Right lung (tissue), 5 donors: Measurements from ENCODE around the gene C15orf40. TPM values are rescaled to one million over a fixed set of nuclear protein-coding genes. Genes with fewer than 3 reads are reported as not detected.
"Not testable (repeated sequence)": the region's sequence is repeated elsewhere in the genome, so short reads cannot be mapped to it uniquely, and the experiment has no call there.

Experiments
- DNase-seq, 2 donors: peaks; one replicate each; pipeline ENCODE4 v3.0.0-alpha.2; 2013
- polyA plus RNA-seq, 5 donors: library from polyadenylated mRNA; unstranded; fragments of 120-200 nt; gene quantifications; one replicate each; pipeline versions ENCODE4 v1.2.1 to v1.2.3, GENCODE V29; 2013; ENCODE audit warnings: inconsistent platforms in 1 of 5, low replicate concordance in 1 of 5; ENCODE audit not compliant: insufficient read length in 5 of 5, insufficient read depth in 1 of 5

Gene C15orf40
- polyA plus RNA-seq, 5 donors = 17.5 to 24.4 (median 22.8) TPM

DNA sequence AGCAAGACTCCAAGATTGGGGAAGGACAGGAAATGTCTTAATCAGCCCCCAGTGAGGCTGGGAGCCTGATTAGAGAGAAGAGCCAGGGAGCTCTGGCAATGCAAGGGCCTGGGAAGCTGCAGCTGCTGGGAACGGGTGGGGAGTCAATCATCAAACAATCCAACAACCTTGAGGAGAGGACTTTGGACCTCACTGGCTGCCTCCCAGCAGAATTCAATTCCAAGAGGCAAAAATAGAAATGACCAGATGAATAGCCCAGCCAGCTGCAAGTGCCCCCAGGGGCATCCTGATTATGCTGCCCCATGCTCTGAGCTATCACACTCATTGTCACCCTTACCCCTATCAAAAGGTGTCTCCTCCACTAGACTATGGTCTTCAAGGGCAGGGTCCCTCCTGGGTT is 52.8 kb downstream of the C15orf40 start:
- no peak for DNase-seq

GRCh38 chr15:82952158-82953081 is 59.0 kb downstream of the C15orf40 start, which contains the start of gene HOMER2:
Gene HOMER2 (minus strand): TSS chr15:82952720. CDS start chr15:82952535, 185 bp downstream.
- peak in 1 of 2 donors; percentile 31 for DNase-seq

- DNase-seq = no peak
Observed at GRCh38 chr15:82951472-82952157, 59.8 kb downstream of the C15orf40 start.

DNA sequence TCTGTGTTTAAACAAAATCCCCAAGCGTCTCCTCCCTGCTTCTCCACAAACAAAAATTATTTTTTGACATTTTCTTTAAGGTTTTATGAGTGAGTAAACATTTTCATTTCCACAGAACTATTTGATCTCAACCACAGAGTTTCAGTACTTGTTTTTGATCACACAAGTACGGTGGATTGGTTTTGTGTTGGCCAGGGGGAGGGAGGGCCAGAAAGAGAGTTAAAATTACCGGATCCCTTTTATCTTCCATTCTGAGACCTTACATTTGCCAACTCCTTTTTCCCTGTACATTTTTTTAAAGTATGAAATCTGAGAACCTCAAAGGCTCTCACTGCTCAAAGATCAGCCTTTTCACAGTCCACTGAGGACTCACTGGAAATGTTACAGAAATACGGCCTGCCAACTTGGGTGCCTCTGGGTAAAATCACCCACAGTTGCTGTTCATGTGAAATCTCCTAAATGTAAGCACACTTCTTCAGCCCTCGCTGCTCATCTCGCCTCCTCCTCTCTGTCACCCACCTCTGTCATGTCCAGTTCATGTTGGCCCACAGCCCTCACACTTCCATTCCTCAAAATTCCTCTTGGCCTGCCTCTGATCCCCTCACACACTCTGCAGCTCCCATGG is 60.6 kb downstream of the C15orf40 start:
- DNase-seq = no peak

DNA sequence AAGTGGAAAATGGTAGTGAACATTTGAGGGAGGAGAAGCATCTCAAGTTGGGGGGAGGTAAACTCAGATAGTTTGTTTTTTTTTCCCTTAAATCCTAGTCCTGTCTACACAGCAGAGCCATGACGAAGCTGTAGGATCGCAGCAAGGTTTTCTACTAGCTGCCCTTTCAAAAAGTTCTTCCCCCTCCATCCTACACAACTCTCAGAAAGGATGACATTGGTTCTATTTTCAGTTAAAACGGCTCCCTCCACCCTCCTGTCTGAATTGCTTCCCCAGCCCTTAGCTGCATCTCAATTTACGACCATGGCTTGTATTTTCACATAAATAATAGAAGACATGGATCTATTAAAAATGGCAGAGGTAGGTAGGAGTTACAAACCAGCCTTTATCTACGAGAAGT is 61.1 kb downstream of the C15orf40 start:
- DNase-seq = no peak

DNA sequence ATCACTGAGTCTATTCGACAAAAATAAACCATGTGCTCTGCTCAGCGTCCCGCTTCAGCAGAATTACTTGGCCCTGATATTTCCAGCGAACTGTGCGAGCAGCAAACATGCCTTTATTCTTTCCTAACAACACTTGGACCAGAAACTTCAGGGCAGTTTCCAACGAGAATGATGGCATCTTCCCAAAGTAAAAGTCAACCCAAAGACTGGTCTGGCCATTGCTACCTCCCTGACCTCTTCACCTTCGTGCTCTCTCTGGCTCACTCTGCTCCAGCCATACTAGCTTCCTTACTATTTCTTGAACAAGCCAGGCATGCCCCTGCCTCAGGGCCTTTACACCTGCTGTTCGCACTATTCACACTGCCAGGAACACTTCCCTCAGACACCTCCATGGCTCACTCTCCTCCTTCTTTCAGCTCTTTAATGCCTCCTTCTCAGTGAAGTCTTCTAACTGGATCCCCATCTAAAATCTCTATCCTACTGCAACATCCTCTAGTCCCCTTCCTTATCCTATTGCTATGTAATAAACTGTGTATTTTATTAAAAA is 65.2 kb downstream of the C15orf40 start:
- DNase-seq = no peak

DNA sequence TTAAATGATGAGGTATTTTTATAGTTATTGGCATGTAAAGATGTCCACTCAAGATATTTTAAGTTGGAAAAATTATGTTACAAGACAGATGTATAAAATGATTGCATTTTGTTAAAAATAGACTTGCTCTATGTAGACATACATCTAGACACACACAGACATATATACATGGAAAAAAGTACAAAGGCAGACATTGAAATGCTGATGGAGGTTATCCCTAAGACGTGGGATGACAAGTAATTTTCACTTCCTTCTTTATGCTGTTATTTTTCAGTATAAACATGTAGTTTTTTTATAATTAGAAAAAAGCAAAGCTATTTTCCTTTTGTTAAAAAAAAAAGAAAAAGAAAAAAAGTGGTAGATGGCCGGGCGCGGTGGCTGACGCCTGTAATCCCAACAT is 66.1 kb downstream of the C15orf40 start:
- DNase-seq = no peak

DNA sequence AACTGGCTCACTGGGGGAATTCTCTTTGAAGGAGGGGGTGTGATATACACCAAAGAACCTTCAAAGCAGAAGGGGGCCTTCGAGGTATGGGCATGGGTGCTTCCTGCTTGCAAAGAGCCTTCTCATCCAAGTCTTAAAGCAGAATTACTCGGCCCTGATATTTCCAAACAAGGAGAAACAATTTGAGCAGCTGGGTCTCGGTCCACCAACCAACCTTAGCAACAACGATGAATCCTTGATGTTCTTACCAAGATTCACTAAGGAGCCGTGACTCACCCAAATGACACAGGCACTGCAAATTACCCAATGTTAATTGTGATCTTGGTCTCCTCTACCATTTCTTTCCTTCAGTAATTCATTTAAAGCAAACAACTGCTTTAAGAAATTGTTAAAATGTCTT is 66.6 kb downstream of the C15orf40 start:
- no peak for DNase-seq

DNA sequence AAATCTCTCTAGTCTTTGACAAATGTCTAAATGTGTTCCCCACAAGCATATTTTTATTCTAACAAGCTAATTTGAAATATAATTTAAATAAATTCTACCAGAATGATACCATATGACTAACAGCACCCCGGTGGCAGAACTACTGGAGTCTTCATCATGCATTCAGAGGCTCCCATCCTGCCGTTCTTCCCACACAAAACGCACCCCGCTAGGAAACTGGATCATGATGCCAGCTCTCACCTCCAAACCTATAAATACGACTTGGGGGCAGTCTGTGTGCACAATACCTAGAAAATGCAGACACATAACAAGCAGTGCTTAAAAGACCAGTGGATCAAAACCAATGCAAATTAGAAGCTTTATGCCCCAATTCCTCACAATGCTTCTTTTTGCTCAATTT is 67.4 kb downstream of the C15orf40 start:
- DNase-seq = no peak

GRCh38 chr15:82943176-82943575 is 68.3 kb downstream of the C15orf40 start:
- DNase-seq = no peak

GRCh38 chr15:82942691-82943090 is 68.7 kb downstream of the C15orf40 start:
- DNase-seq = peak; percentile 45 to 53

- DNase-seq = not testable (repeated sequence)
Observed at GRCh38 chr15:82939678-82940077, 71.8 kb downstream of the C15orf40 start.

Other genes with a start within 250 kb of the C15orf40 start
- 1 to 10 TPM in 1 of 5 donors, under 1 TPM in 4; 0.24 to 1.9 (median 0.31) TPM for gene FSD2, start 205.6 kb downstream of the C15orf40 start, polyA plus RNA-seq
- 10 to 100 TPM in 4 of 5 donors, 1 to 10 TPM in 1; 10.0 to 13.6 (median 12.5) TPM for gene WHAMM, start 202.0 kb downstream of the C15orf40 start, polyA plus RNA-seq
- 10 to 100 TPM; 14.7 to 23.0 (median 19.1) TPM for gene HOMER2, start 58.9 kb downstream of the C15orf40 start, polyA plus RNA-seq
- 10 to 100 TPM; 31.8 to 39.7 (median 33.7) TPM for gene RAMAC, start 25.4 kb downstream of the C15orf40 start, polyA plus RNA-seq
- gene BTBD1, start 55.6 kb upstream of the C15orf40 start, polyA plus RNA-seq = 10 to 100 TPM; 56.9 to 77.3 (median 66.1) TPM
- gene TM6SF1, start 96.0 kb upstream of the C15orf40 start, polyA plus RNA-seq = 1 to 10 TPM; 2.7 to 5.0 (median 3.7) TPM
- 100 to 1,000 TPM in 3 of 5 donors, 10 to 100 TPM in 2; 80.7 to 117 (median 101) TPM for gene HDGFL3, start 196.2 kb upstream of the C15orf40 start, polyA plus RNA-seq